Measurements from ENCODE around the gene ABCB11.

The ABCB11 gene

GRCh38 chr2:168964251-168964807 lies 66.8 kb downstream of the ABCB11 start:
- Histone ChIP-seq H3K27me3 (ENCODE audit: insufficient read depth, poor library complexity, severe bottlenecking) (no peaks in the 10 kb centered on the region), H3K4me3 (replicated peaks; ENCODE audit: insufficient read depth, low read length) (no peak overlapping the region), H3K27ac (replicated peaks) (no peak overlapping the region)
- DNase-seq (ENCODE audit: low read depth in 1 of 2, low spot score in 1 of 2), result no peak
- TF ChIP-seq GABPA (IDR thresholded peaks at IDR 0.05; ENCODE audit: low read depth) (no peak), SPI1 (IDR thresholded peaks at IDR 0.05; ENCODE audit: borderline replicate concordance, low read depth) (no peak), CTCF (IDR thresholded peaks at IDR 0.05; ENCODE audit: insufficient read depth, low read length) (no peak), REST (IDR thresholded peaks at IDR 0.05; ENCODE audit: insufficient replicate concordance, low read depth) (no peak), POLR2AphosphoS5 (IDR thresholded peaks at IDR 0.05; ENCODE audit: low read depth) (no peak)

GRCh38 chr2:168962636-168963035 lies 68.5 kb downstream of the ABCB11 start:
- Histone ChIP-seq H3K27me3 (ENCODE audit: insufficient read depth, poor library complexity, severe bottlenecking) (no peaks in the 10 kb centered on the region), H3K4me3 (replicated peaks; ENCODE audit: insufficient read depth, low read length) (no peak overlapping the region), H3K27ac (replicated peaks) (no peak overlapping the region)
- no peak for TF ChIP-seq GABPA (IDR thresholded peaks at IDR 0.05; ENCODE audit: low read depth)
- no peak for TF ChIP-seq REST (IDR thresholded peaks at IDR 0.05; ENCODE audit: insufficient replicate concordance, low read depth)
- TF ChIP-seq SPI1 (IDR thresholded peaks at IDR 0.05; ENCODE audit: borderline replicate concordance, low read depth), result no peak
- no peak for TF ChIP-seq CTCF (IDR thresholded peaks at IDR 0.05; ENCODE audit: insufficient read depth, low read length)
- no peak for TF ChIP-seq POLR2AphosphoS5 (IDR thresholded peaks at IDR 0.05; ENCODE audit: low read depth)
- no peak for DNase-seq (ENCODE audit: low read depth in 1 of 2, low spot score in 1 of 2)

GRCh38 chr2:168961450-168962229 lies 69.5 kb downstream of the ABCB11 start:
- Histone ChIP-seq H3K27me3 (ENCODE audit: insufficient read depth, poor library complexity, severe bottlenecking) (no peaks in the 10 kb centered on the region), H3K4me3 (replicated peaks; ENCODE audit: insufficient read depth, low read length) (no peak overlapping the region), H3K27ac (replicated peaks) (no peak overlapping the region)
- TF ChIP-seq POLR2AphosphoS5 (IDR thresholded peaks at IDR 0.05; ENCODE audit: low read depth) (no peak), GABPA (IDR thresholded peaks at IDR 0.05; ENCODE audit: low read depth) (no peak), CTCF (IDR thresholded peaks at IDR 0.05; ENCODE audit: insufficient read depth, low read length) (peak; percentile 73)
- DNase-seq (ENCODE audit: low read depth in 1 of 2, low spot score in 1 of 2), result peak; percentile 46 to 57
